NCI-H2227 (cell line): ENCODE data around the gene CAMP.
"Not testable (repeated sequence)": the region's sequence is repeated elsewhere in the genome, so short reads cannot be mapped to it uniquely, and the experiment has no call there.

Source experiments
- DNase-seq: peaks from one replicate; lab custom pipeline; 2025; ENCODE audit not compliant: unreplicated experiment; lab: John Stamatoyannopoulos, UW

The CAMP gene

GRCh38 chr3:48211776-48212175 is 11.5 kb upstream of the CAMP start:
- DNase-seq: not testable (repeated sequence)

GRCh38 chr3:48214225-48214624 is 9.1 kb upstream of the CAMP start:
- DNase-seq: no peak

- no peak for DNase-seq
These were observed 8.3 kb upstream of the CAMP start for GRCh38 chr3:48215019-48215418.

GRCh38 chr3:48215466-48215865 is 7.8 kb upstream of the CAMP start:
- DNase-seq: no peak

- no peak for DNase-seq
These were observed 7.4 kb upstream of the CAMP start for GRCh38 chr3:48215876-48216275.

GRCh38 chr3:48217449-48217848 is 5.8 kb upstream of the CAMP start:
- no peak for DNase-seq

GRCh38 chr3:48218537-48218936 is 4.8 kb upstream of the CAMP start:
- no peak for DNase-seq

- no peak for DNase-seq
These were observed 3.8 kb upstream of the CAMP start for GRCh38 chr3:48219543-48219942.

- DNase-seq: no peak
These were observed 2.5 kb upstream of the CAMP start for GRCh38 chr3:48220746-48221145.

- DNase-seq: no peak
These were observed 2.3 kb downstream of the CAMP start for GRCh38 chr3:48225587-48225986.

GRCh38 chr3:48226939-48227338 is 3.6 kb downstream of the CAMP start:
- no peak for DNase-seq

GRCh38 chr3:48232232-48232631 is 8.9 kb downstream of the CAMP start:
- DNase-seq: no peak

- DNase-seq: peak; percentile 16
These were observed 9.4 kb downstream of the CAMP start for GRCh38 chr3:48232734-48233133.

- DNase-seq: no peak
These were observed 10.2 kb downstream of the CAMP start for GRCh38 chr3:48233542-48233941.

- DNase-seq: no peak
These were observed 13.2 kb downstream of the CAMP start for GRCh38 chr3:48236531-48236930.

- no peak for DNase-seq
These were observed 15.3 kb downstream of the CAMP start for GRCh38 chr3:48238531-48239085.

GRCh38 chr3:48240000-48240963 is 17.0 kb downstream of the CAMP start:
- DNase-seq: no peak

- DNase-seq: no peak
These were observed 18.6 kb downstream of the CAMP start for GRCh38 chr3:48241796-48242455.

- DNase-seq: no peak
These were observed 20.6 kb downstream of the CAMP start for GRCh38 chr3:48243886-48244285.

GRCh38 chr3:48244461-48244860 is 21.2 kb downstream of the CAMP start:
- no peak for DNase-seq

GRCh38 chr3:48245136-48245535 is 21.8 kb downstream of the CAMP start:
- DNase-seq: no peak

- DNase-seq: no peak
These were observed 24.1 kb downstream of the CAMP start for GRCh38 chr3:48247401-48247811.
